ENCODE data around the gene LACTBL1.
"Not testable (repeated sequence)": the region's sequence is repeated elsewhere in the genome, so short reads cannot be mapped to it uniquely, and the experiment has no call there.

LACTBL1 gene

DNA sequence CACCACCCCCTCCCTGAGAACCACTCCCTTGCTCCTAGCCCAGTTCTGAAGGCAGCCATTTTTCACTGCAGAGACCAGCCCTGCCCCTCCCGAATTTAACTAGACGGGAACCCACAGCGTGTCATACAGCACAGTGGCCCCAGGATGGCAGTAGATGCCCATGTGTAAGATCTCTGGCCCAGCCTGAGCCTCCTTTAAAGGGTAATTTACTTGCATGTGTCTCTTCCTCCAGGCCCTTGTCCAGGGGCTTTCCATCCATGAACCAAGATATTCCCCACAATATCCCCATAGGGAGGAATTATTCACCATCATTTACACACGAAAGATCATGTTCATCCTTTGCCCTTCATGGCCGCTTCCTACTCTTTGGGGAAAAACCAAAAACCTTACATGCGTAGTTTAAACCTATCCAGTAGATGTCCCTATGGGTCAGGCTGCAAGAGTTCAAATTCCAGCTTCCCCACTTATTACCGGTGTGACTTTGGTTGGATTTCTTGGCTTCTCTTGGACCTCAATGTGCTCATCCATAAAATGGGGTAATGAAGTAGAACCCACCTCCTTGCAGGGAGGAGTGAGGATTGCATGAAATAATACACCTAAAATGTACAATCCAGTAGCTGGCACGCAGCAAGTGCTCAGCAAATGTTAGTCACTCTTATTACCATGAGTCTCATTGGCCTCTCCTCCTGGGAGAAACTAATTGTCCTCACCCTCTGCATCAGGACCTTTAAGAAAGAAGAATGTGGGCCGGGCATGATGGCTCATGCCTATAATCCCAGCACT is 4.0 kb upstream of the LACTBL1 start:
- DNase-seq (ENCODE audit: low read depth in 2 of 2): peak; percentile 44 to 50

DNA sequence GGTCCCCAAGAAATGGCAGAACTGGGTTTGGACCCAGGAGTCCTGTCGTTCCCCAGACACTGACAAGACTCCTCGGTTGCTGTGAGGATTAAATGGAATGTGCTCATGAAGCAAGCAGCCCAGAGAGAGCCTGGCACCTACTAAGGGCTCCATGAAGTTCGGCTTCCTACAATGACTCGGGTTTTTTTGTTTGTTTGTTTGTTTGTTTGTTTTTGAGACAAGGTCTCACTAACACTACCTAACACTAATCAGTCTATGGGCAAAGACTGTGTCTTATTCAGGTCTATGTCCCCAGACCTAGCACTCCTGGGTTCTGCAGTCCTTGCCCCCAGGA is 3.4 kb upstream of the LACTBL1 start:
- no peak for DNase-seq (ENCODE audit: low read depth in 2 of 2)

DNA sequence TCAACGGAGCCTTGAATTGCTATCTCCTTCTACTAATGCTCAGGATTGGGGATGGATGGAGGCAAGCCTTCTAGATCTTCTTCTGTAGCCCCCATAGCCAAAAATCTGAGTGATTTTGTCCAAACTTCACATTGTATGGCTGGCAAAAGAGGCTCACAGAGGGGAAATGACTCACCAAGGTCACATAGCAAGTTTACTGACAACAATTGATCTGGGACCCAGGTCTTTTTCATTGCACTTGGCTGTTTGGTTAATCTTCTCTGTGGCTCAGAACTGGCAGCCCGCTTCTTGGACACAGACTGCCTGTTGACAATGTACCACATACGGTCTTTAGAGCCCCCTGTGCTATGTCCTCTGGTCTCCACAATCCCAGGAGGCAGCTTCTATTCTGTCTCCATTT is 3.0 kb upstream of the LACTBL1 start:
- no peak for DNase-seq (ENCODE audit: low read depth in 2 of 2)

DNA sequence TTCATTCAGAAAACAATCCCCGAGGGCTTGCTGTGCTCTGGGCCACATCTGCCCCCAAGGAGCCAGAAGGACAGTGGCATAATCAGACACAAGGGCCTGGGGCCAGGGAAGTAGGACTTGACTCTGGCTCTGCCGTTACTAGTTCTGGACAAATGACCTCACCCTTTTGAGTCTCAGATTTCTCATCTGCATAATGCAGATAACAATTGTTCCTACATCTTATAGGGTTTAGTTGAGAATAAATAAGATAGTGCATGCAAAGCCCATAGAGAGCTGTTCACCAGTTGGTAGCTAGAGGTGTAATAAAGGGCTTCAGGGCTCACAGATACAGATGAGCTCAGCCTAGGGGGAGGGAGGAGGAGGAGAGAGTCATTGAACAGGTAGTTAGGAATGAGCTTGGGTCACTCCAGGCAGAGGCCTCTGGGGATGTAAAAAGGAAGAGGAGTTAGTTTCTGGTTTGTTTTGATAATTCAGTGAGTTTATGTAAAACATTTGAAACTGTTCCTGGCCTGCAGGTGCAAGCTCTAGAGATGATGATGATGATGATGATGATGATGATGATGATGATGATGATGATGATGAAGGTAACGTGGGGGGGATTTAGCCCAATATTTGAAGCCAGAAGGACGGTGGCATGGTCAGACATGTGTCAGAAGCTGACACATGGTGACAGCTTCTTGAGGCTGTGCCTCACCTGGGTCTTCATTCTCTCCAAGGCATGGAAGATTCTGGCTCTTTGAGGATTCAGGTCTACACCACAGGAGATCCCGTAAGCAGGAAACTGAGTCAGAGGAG is 858 bp downstream of the LACTBL1 start:
- DNase-seq (ENCODE audit: low read depth in 2 of 2): no peak

DNA sequence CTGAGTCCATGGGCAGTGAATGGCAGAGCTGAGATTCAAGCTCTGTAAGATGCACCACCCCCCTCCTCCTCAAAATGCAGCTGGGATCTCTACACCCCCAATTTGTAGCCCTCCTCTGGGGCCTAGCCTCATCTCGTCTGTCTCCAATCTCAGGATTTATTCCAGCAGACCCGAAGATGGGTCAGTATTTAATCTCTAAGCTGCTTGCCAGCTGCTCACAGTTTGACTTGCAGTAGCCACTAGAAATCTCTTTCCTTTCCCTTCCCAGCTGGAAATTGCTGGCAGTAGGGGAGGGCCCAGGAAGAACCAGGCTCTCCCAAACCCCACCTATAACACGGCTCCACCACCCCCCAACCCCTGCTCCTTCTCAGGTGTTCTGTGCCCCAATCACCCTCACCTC is 1.5 kb downstream of the LACTBL1 start:
- no peak for DNase-seq (ENCODE audit: low read depth in 2 of 2)

DNA sequence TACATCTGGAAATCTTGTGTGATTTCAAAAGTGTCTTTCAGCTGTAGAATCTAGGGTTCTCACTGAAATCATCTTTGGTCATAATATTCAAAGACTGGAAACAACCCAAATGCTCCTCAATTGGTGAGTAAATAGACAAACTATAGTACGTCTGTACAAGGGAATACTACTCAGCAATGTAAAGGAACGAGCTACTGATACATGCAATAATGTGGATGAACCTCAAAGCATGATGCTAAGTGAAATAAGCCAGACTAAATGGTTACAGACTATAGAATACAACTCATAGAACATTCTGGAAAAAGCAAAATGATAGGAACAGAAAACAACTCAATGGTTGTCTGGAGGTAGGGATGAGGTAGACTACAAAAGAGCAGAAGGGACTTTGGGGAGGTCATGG is 2.6 kb downstream of the LACTBL1 start:
- no peak for DNase-seq (ENCODE audit: low read depth in 2 of 2)

DNA sequence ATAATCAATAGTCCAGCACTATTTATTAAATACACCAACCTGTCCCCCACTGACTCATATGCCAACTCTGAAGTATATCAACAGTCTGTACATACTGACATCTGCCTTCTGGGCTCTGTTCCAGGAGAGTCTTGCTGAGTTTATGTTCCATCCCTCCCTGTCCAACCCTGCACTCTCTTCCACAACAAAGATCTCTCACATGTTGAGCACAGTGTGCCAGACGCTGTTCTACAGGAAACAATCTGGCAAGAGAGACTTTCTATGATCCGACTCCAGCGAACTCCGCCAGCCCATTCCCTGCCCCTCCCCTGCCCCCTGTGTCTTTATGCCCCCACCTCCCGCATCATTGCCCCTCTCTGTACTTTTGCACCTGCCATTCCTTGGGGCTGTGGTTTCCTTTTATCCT is 3.4 kb downstream of the LACTBL1 start:
- peak; percentile 35 to 39 for DNase-seq (ENCODE audit: low read depth in 2 of 2)

DNA sequence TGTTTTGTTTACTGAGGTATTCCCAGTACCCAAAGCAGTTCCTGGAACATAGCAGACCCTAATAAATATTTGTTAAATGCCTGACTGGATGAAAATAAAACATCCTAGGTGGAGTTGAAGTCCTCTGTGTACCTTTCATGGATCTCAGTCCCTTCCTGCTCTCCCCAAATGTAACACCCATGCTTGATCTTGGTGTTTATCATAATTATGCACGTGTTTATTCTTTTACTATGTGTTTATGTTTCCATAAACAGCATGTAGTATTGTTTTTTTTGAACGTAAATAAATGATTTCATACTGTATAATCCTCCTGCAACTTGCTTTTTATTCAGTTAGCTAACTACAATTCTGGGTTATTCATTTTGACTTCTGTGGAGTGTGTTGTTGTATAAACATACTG is 4.8 kb downstream of the LACTBL1 start:
- DNase-seq (ENCODE audit: low read depth in 2 of 2): no peak

DNA sequence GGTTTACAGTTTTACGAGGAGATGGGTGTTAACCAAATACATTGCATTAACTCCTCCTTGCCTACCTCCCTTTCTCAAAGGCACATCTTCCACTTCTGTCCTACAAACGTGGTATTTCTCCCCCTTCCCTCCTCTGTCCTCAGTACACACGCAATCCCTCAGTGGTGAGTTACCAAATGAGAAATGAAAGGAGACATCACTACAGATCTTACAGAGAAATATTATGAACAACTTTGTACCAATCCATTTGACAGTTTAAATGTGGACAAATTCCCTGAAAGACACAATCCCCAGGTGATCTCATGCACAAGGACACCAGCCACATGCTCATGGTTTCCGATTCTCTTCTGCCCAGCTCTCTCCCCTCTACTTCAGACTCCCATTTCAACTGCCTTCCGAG is 6.4 kb downstream of the LACTBL1 start:
- DNase-seq (ENCODE audit: low read depth in 2 of 2): no peak

DNA sequence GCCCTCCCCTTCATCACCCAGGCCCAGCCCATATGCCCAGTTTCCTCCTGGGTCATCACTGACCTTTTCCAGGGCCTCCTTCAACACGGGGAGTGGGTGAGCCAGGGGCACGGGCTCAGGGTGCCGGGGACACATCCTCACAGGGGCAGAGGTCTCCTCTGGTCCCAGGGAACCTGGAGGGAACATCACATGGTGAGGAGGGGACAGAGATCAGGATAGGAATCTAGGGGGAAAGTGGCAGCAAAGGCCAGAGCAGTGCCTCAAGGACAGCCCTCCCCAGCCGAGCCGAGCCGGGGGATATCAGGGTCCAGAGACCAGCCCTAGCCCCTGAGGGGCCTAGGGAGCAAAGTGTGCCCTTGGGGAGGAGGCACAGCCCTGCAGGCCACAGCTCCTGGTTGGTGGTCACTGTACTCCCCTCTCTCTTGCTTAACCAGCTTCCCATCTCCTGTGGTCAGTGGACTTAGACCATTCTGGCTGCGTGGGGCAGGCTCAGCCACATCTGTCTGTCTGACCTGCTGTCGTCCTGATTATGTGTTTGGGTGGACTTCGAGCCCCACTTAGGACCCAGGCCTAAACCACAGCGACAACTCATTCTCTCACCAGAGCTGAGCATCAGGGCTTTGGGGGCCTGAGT is 9.5 kb downstream of the LACTBL1 start:
- no peak for DNase-seq (ENCODE audit: low read depth in 2 of 2)

DNA sequence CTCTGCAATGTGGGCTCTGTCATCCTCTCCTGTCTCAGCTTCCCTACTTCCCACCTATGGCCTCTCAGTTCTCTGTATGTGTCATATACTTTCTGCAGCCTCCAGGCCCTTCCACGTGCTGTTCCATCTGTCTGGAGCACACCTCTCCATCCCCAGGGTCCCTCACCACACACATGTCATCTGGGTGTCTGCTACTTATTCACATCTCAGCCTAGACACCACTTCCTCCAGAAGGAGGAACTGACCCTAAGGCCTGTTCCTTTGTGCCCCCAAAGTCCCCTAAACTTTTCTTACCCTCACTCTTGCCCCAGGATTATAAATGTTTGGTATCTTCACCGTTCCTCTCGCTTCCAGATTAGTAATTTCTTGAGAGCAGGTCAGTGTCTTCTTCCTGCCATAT is 10.1 kb downstream of the LACTBL1 start:
- DNase-seq (ENCODE audit: low read depth in 2 of 2): no peak

DNA sequence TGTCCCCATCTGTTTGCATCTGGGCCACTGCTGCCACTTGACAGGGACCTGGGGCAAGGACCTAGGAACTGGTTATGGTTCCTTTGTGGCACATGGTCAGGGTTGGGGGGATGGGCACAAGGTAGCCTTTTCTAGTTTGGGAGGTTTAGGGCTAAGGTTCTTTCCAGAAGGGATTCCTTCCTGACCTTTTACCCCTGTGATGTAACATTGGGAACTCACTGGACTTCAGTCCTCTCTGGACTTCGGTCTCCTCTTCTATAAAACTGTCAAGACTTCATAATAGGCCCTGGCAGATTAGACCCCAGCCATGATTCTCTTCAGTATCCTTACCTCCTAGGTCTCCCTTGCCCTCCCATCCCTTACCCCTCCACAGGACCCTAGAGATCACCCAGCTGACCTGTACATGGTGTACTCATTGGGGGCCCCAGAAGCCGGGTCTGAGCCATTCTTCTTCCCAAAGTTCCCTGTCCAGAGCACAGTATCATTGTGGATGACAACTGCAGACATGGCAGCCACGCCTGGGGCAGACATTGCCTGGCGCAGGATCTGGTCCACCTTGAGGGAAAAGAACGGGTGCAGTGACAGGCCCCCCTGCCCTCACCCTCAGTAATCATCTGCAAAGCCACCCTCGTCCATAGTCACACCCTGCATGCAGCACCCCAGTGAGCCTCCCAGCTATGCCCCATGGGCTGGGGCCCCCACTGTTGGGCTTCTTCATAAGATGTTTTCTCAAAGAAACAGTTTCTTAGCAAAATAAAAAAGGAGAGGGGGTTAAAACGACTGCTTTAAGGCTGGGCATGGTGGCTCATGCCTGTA is 12.9 kb downstream of the LACTBL1 start:
- no peak for DNase-seq (ENCODE audit: low read depth in 2 of 2)

DNA sequence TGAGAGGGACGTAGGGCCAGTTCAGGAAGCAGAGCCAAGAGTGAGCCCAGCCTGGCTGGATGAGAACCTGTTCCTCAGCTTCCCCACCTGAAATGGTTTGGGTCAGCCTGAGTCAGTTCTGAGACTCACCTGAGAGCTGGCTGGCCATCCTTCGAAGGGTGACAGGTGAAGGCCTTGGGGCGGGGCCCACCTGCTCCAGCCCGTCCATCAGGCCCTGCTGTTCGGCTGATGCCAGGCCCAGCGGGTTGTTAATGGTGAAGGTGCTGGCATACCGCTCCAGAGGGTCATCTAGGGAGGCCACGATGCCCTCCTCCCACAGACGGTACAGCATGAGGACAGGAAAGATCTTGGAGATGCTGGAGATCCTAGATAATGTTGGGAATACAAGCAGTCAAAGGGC is 14.1 kb downstream of the LACTBL1 start:
- no peak for DNase-seq (ENCODE audit: low read depth in 2 of 2)

DNA sequence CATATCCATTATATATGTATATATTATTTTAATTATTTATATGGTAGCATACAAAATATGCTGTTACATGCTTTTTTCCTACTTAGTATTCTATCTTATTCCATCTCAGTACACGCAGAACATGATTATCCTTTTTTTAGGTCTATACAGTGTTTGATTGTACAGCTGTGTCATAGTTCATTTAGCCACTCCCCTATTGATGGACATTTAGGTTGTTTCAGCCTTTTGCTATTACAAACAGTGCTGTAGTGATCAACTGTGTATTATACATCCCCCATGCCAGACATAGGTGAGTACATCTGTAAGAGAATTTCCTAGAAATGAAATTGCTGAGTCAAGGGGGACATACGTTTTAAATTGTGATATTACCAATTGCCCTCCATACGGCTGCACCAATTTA is 15.6 kb downstream of the LACTBL1 start:
- no peak for DNase-seq (ENCODE audit: low read depth in 2 of 2)

DNA sequence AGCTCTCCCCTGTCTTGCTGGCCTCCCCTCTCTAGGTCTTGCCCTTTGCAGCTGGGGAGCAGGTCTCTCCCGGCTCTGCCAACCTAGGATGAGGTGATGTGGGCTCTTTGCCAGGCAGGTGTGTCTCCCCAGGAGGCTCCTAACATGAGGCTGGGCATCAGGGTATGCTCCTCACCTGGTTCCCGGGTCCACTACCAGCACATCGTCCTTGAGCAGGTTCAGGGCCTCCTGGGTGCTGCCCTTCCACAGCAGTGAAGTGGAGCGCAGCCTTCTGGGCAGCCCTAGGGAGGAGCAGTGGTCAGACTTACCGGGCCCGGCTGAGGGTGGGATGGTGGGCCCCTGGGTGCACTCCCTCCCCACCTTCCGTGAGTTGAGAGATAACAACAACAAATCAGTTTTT is 17.5 kb downstream of the LACTBL1 start:
- no peak for DNase-seq (ENCODE audit: low read depth in 2 of 2)

DNA sequence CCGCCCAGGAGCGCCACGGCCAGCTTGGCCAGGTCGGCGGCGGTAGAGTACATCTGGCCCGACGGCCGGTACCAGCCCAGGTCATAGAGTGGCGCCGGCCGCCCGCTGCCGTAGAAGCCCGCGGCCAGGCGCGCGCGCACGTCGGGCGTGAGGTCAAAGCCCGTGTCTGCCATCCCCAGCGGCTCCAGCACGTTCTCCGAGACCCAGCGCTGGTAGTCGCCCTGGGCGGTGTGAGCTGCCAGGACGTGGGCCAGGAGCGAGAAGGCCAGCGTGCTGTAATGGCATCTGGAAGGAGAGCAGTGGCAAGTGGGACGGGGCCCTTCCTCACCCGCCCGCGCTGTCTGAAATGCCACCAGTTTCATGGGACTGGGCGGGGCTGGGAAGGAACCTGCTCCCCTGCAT is 18.9 kb downstream of the LACTBL1 start:
- no peak for DNase-seq (ENCODE audit: low read depth in 2 of 2)

DNA sequence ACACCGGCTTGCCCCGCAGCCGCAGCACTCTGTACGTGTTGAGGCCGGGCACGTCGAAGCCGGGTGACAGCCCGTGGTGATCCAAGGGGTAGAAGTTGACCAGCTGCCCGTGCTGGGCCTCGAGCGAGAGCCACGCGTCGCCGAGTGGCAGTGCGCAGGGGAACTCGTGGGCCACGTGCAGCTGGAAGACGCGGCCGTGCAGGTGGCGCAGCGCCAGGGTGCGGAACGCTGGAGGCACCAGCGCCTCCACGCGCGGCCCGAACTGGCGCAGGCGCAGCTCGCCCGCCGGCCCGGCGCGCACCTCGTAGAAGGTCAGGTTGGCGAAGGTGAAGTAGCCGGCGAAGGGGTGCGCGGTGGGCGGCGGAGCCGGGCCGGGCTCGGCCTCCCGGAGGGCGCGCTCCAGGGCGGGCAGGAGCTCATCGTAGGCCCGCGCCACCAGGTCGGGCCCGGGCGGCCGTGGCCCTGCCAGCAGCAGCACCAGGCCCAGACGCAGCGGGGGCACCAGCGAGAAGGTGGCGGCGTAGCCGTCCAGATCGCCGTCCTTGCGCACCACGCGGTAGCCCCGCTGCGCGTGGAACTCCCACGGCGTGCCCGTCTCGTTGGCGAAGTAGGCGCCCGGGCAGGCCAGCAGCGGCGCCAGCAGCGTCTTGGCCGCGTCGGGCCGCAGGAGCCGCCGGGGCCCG is 19.5 kb downstream of the LACTBL1 start:
- DNase-seq (ENCODE audit: low read depth in 2 of 2): no peak

DNA sequence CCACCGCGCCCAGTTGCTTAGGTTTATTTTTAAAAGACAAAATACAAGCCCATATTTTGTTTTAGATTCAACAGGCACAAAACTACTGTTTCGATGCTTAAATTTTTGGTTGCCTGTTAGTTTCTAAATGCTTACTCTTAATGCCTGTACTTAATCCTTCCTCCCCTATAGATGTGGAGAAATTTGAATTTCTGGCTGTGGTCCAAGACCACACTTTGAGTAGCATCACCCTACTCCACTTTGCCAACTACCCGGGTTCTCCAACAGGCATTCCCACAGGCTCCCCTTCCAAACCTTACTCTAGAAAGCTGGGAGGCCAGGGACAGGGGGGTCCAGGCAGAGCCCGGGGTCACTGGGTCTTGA is 20.0 kb downstream of the LACTBL1 start:
- no peak for DNase-seq (ENCODE audit: low read depth in 2 of 2)

DNA sequence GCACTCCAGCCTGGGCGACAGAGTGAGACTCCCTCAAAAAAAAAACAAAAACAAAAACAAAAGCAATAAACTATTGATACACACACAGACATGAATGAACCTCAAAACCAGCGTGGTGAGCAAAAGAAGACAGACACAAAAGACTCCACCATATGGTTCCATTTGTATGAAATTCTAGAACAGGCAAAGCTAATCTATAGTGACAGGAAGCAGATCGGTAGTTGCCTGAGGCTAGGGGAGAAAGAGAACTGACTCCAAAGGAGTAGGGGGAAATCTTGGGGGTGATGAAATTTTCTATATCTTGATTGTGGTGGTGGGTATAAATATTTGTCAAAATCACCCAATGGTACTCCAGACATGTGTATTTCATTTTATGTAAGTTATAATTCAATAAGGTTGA is 20.9 kb downstream of the LACTBL1 start:
- DNase-seq (ENCODE audit: low read depth in 2 of 2): no peak

DNA sequence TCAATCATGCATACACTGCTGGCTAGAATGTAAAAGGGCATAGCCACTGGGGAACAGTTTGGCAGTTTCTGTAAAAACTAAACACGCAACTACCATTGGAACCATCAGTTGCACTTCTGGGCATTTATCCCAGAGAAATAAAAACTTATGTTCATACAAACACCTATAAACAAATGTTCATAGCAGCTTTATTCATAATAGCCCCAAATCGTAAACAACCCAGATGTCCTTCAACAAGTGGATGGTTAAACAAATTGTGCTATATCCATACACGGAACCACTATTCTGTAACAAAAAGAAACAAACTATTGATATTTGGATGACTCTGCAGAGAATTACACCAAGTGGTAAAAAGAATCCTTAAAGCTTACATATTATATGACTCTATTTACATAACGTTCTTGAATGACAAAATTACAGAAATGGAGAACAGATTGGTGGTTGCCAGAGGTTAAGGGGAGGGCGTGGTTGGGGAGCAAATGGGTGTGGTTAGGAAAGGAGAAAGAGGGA is 22.8 kb downstream of the LACTBL1 start:
- no peak for DNase-seq (ENCODE audit: low read depth in 2 of 2)

DNA sequence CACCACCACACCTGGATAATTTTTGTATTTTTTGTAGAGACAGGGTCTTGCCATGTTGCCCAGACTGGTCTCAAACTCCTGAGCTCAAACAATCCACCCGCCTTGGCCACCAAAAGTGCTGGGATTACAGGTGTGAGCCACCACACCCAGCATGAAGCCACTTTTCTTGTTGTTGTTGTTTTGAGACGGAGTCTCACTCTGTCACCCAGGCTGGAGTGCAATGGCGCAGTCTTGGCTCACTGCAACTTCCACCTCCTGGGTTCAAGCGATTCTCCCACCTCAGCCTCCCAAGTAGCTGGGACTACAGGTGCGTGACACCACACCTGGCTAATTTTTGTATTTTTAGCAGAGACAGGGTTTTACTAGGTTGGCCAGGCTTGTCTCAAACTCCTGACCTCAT is 27.5 kb downstream of the LACTBL1 start:
- not testable (repeated sequence) for DNase-seq (ENCODE audit: low read depth in 2 of 2)

Measured in fibroblast of skin of left biceps (primary cell).